Measurements from ENCODE around the gene ZNF679.
"Not testable (repeated sequence)": the region's sequence is repeated elsewhere in the genome, so short reads cannot be mapped to it uniquely, and the experiment has no call there.

Gene ZNF679

GRCh38 chr7:64228174-64228573 lies at the start of gene ZNF679:
Gene ZNF679 (plus strand): TSS chr7:64228474. CDS start chr7:64249118, 20,644 bp downstream.
- in situ Hi-C loops (cut with HindIII; ENCODE audit: low pct_ligation_motif_present, low sequenced_read_pairs); H3K27me3 ChIP-seq (replicated peaks); H3K36me3 ChIP-seq (replicated peaks); H3K27ac ChIP-seq; H3K4me3 ChIP-seq (ENCODE audit: low read depth, low read length); DNase-seq: not testable (repeated sequence)

DNA sequence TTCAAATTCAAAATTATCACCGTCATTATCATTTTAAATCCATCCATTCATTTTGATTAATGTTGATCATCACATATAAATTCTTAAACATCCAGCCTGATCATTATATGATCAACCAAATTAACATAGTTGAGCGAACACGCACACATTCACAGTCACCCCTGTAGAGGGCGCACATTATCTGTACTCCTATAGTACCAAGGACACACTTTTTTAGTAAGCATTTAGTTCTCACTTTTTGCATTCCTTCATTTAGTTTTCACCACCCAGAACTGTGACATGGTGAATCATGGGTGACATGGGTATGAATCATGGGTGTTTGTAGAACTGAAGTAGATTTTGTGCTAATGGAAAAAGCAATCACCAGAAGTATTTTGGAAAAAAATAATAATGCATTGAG lies 47.3 kb upstream of the ZNF679 start:
- DNase-seq = no peak
- in situ Hi-C loops (cut with HindIII; ENCODE audit: low pct_ligation_motif_present, low sequenced_read_pairs) = no loop called here
- TF ChIP-seq CTCF (IDR thresholded peaks at IDR 0.05; ENCODE audit: low read depth, low read length, missing control alignments) = peak; percentile 14

DNA sequence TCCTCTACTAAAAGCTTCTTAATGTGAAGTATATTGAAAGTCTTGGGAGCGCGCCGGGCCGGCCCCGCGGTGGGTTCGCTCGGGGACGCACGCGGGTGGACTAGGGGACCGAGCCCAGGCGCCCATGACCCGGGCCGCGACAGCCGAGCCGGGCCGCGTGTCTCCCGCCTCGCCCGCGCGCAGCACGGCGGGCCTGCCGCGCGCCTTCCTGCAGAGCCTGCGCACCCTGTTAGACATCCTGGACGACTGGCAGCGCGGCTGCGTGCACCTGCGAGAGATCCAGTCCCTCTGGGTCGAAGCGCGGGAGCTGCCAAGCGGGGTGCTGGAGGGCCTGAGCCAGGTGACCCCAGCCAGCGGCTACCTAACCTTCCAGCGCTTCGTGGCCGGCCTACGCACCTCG lies 46.7 kb upstream of the ZNF679 start:
- no peak for TF ChIP-seq CTCF (IDR thresholded peaks at IDR 0.05; ENCODE audit: low read depth, low read length, missing control alignments)
- no peak for DNase-seq
- in situ Hi-C loops (cut with HindIII; ENCODE audit: low pct_ligation_motif_present, low sequenced_read_pairs) = no loop called here
- no peaks in the 10 kb centered on the region for H3K27me3 ChIP-seq (replicated peaks)
- no peak overlapping the region for H3K4me3 ChIP-seq (ENCODE audit: low read depth, low read length)
- no peaks in the 10 kb centered on the region for H3K36me3 ChIP-seq (replicated peaks)
- H3K27ac ChIP-seq = no peak overlapping the region

More for the DNA sequence above, 47.3 kb upstream of the ZNF679 start:
- H3K36me3 ChIP-seq (replicated peaks) = no peaks in the 10 kb centered on the region
- H3K4me3 ChIP-seq (ENCODE audit: low read depth, low read length) = no peak overlapping the region
- H3K27me3 ChIP-seq (replicated peaks) = no peaks in the 10 kb centered on the region
- no peak overlapping the region for H3K27ac ChIP-seq

GRCh38 chr7:64182036-64182790 lies 46.1 kb upstream of the ZNF679 start:
- in situ Hi-C loops (cut with HindIII; ENCODE audit: low pct_ligation_motif_present, low sequenced_read_pairs) = no loop called here
- DNase-seq = no peak

GRCh38 chr7:64183126-64183742 lies 45.0 kb upstream of the ZNF679 start:
- Histone ChIP-seq H3K27me3 (replicated peaks) (no peaks in the 10 kb centered on the region), H3K27ac (no peak overlapping the region), H3K4me3 (ENCODE audit: low read depth, low read length) (no peak overlapping the region), H3K36me3 (replicated peaks) (no peaks in the 10 kb centered on the region)
- in situ Hi-C loops (cut with HindIII; ENCODE audit: low pct_ligation_motif_present, low sequenced_read_pairs) = no loop called here
- TF ChIP-seq CTCF (IDR thresholded peaks at IDR 0.05; ENCODE audit: low read depth, low read length, missing control alignments) = peak; percentile 56
- no peak for DNase-seq

More at GRCh38 chr7:64182036-64182790, 46.1 kb upstream of the ZNF679 start:
- no peak for TF ChIP-seq CTCF (IDR thresholded peaks at IDR 0.05; ENCODE audit: low read depth, low read length, missing control alignments)
- H3K27ac ChIP-seq = no peak overlapping the region
- H3K27me3 ChIP-seq (replicated peaks) = no peaks in the 10 kb centered on the region
- H3K36me3 ChIP-seq (replicated peaks) = no peaks in the 10 kb centered on the region
- no peak overlapping the region for H3K4me3 ChIP-seq (ENCODE audit: low read depth, low read length)

GRCh38 chr7:64183827-64184372 lies 44.4 kb upstream of the ZNF679 start:
- H3K4me3 ChIP-seq (ENCODE audit: low read depth, low read length) = no peak overlapping the region
- no peaks in the 10 kb centered on the region for H3K36me3 ChIP-seq (replicated peaks)
- no peaks in the 10 kb centered on the region for H3K27me3 ChIP-seq (replicated peaks)
- in situ Hi-C loops (cut with HindIII; ENCODE audit: low pct_ligation_motif_present, low sequenced_read_pairs) = no loop called here
- H3K27ac ChIP-seq = no peak overlapping the region
- no peak for TF ChIP-seq CTCF (IDR thresholded peaks at IDR 0.05; ENCODE audit: low read depth, low read length, missing control alignments)
- DNase-seq = no peak
